ENCODE results near the gene AQP3.

DNA sequence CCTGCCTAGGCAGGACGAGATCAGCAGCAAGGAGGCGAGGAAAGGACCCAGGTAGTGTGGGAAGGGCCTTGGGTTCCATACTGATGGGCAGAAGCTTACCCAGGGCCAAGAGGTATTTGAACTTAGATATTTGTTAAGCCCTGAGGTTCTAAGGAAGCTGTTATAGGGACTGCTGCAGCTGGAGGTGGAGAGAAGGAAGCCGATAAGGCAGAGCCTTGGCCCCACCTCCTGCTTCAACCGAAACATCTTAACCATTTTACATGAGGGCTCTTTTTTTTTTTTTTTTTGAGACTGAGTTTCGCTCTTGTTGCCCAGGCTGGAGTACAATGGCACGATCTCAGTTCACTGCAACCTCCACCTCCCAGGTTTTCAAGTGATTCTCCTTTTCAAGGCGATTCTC is 8.6 kb upstream of the AQP3 start:
- TF ChIP-seq, protein P1, sequence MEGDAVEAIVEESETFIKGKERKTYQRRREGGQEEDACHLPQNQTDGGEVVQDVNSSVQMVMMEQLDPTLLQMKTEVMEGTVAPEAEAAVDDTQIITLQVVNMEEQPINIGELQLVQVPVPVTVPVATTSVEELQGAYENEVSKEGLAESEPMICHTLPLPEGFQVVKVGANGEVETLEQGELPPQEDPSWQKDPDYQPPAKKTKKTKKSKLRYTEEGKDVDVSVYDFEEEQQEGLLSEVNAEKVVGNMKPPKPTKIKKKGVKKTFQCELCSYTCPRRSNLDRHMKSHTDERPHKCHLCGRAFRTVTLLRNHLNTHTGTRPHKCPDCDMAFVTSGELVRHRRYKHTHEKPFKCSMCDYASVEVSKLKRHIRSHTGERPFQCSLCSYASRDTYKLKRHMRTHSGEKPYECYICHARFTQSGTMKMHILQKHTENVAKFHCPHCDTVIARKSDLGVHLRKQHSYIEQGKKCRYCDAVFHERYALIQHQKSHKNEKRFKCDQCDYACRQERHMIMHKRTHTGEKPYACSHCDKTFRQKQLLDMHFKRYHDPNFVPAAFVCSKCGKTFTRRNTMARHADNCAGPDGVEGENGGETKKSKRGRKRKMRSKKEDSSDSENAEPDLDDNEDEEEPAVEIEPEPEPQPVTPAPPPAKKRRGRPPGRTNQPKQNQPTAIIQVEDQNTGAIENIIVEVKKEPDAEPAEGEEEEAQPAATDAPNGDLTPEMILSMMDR (IDR thresholded peaks at IDR 0.05; ENCODE audit: insufficient read depth, low read length, poor library complexity, severe bottlenecking), result no peak
- TF ChIP-seq EZH2phosphoT487 (conservative IDR thresholded peaks at IDR 0.05; ENCODE audit: low read length), result no peak
